ENCODE measurements around the gene ROCK2. TPM values are rescaled to one million over a fixed set of nuclear protein-coding genes. Genes with fewer than 3 reads are reported as not detected.

The ROCK2 gene
- total and polyA plus RNA-seq, 9 of the 15 experiments (the other 6 are each of a cell fraction or from before 2014, with no cell fraction given), result 4.9 to 30.6 (median 14.3) TPM

GRCh38 chr2:11342551-11343367 is 1.7 kb downstream of the ROCK2 start:
- intact Hi-C loops (cut with micrococcal nuclease) (loop anchor here (5.0 kb wide), 3 partner anchors 65 to 185 kb away; partner anchors contain the start of gene SLC66A3), in situ Hi-C loops (cut with MboI) (no loop called here)
- TSS peak; percentile 44 for BruUV-seq (replicated peaks)
- Histone ChIP-seq H2AFZ (ENCODE audit: low read depth, low read length) (peak overlapping the region; percentile 5), H3K9me3 (replicated peaks; ENCODE audit: control insufficient read depth, insufficient read depth, low read depth, low read length) (no peaks in the 10 kb centered on the region), H3K27ac (ENCODE audit: extremely low read depth, low read depth, low read length) (peak overlapping the region; percentile 90; the same call in 2 of the 3 replicates), H3K9ac (ENCODE audit: insufficient read depth in 1 of 2, low read depth in 2 of 2, low read length in 2 of 2) (peak overlapping the region in 1 of 2 experiments; percentile 73; a peak in 3 of 4 replicates), H3K4me1 (replicated peaks in 1 of 2; ENCODE audit: control insufficient read depth in 2 of 2, insufficient read depth in 2 of 2, low read length in 2 of 2) (peaks cover 14 to 22% of the 10 kb centered on the region in 2 experiments), H3K79me2 (ENCODE audit: control insufficient read depth, insufficient read depth, low read length) (peaks cover 66% of the 10 kb centered on the region), H3K9me1 (ENCODE audit: control insufficient read depth, insufficient read depth, low read length) (no peaks in the 10 kb centered on the region), H3K4me3 (peak overlapping the region; percentile 87), H3K27me3 (ENCODE audit: control insufficient read depth in 2 of 2, insufficient read depth in 2 of 2, low read length in 2 of 2) (no peaks in the 10 kb centered on the region), H3K4me2 (ENCODE audit: insufficient read depth, low read length) (peak overlapping the region; percentile 91), H3K36me3 (ENCODE audit: control insufficient read depth, insufficient read depth, low read length) (0 out of 3 replicates have a peak, but pooled peaks cover 3% of the 10 kb centered on the region), H4K20me1 (replicated peaks; ENCODE audit: control insufficient read depth, insufficient read depth, low read length) (peaks cover 25% of the 10 kb centered on the region)
- POLR2A ChIA-PET, result interaction anchor here (0.6 to 1.9 kb wide), 6 partner anchors 11 to 89 kb away, joined by 3 to 6 read pairs (median 3); no protein-coding TSS in a partner anchor
- DNase-seq (ENCODE audit: extremely low read depth in 1 of 4, low spot score in 3 of 4) (peak in 3 of 4 experiments; percentile 11 to 60 (median 38)), ATAC-seq (peak; percentile 49), FAIRE-seq (peak; percentile 80)
- WGBS (ENCODE audit: insufficient coverage, low coverage, missing lambda C conversion rate), result 3% methylated on average over 14 of the region's 14 CpGs
- CTCF ChIA-PET (ENCODE audit: low intra/inter-chr PET ratio), result interaction anchor here (0.5 kb wide), 1 partner anchor 130 kb away, joined by 3 read pairs; no protein-coding TSS in a partner anchor
- TF ChIP-seq HNRNPH1 (optimal IDR thresholded peaks at IDR 0.05; ENCODE audit: low read depth, low read length) (no peak), ZBTB26 (CRISPR knock-in tag; IDR thresholded peaks at IDR 0.05) (0 out of 2 replicates have a peak, but pooled peaks have one; percentile 21), NFATC3 (IDR thresholded peaks at IDR 0.05) (no peak), KDM2B (CRISPR knock-in tag; IDR thresholded peaks at IDR 0.05) (no peak), TEAD4 (IDR thresholded peaks at IDR 0.05; ENCODE audit: low read length) (peak; percentile 13; the same call in 1 of the 2 replicates), TEAD4 (CRISPR knock-in tag; IDR thresholded peaks at IDR 0.05; ENCODE audit: borderline replicate concordance) (no peak), NCOA2 (IDR thresholded peaks at IDR 0.05; ENCODE audit: partially characterized antibody in 2 of 2) (no peak), KDM4B (IDR thresholded peaks at IDR 0.05; ENCODE audit: borderline replicate concordance in 2 of 2, low read depth in 1 of 2) (no peak), NR2F6 (CRISPR knock-in tag; IDR thresholded peaks at IDR 0.05) (no peak), NFE2 (IDR thresholded peaks at IDR 0.05; ENCODE audit: low read depth) (peak; percentile 50; the same call in 1 of the 2 replicates), SREBF1 (IDR thresholded peaks at IDR 0.05; ENCODE audit: borderline replicate concordance, low read depth, low read length) (no peak), NUFIP1 (IDR thresholded peaks at IDR 0.05; ENCODE audit: partially characterized antibody) (no peak), NFE2L1 (tag; IDR thresholded peaks at IDR 0.05; ENCODE audit: borderline replicate concordance, low read depth) (no peak), ZNF77 (CRISPR knock-in tag; IDR thresholded peaks at IDR 0.05) (no peak), SIN3B (IDR thresholded peaks at IDR 0.05; ENCODE audit: low read depth) (no peak), MXI1 (IDR thresholded peaks at IDR 0.05; ENCODE audit: low read depth, low read length) (no peak), ZNF324 (CRISPR knock-in tag; IDR thresholded peaks at IDR 0.05) (no peak), ZNF780A (CRISPR knock-in tag; IDR thresholded peaks at IDR 0.05) (no peak), ZNF76 (CRISPR knock-in tag; IDR thresholded peaks at IDR 0.05; ENCODE audit: borderline replicate concordance) (no peak), CTBP1 (IDR thresholded peaks at IDR 0.05; ENCODE audit: borderline replicate concordance) (0 out of 2 replicates have a peak, but pooled peaks have one; percentile 36), E2F6 (IDR thresholded peaks at IDR 0.05; ENCODE audit: borderline replicate concordance in 1 of 2, extremely low read depth in 1 of 2, insufficient read depth in 1 of 2, insufficient read length in 1 of 2, low read depth in 1 of 2, low read length in 1 of 2, poor library complexity in 1 of 2, severe bottlenecking in 1 of 2) (no peak)
